ENCODE results near the gene AP1AR. TPM values are rescaled to one million over a fixed set of nuclear protein-coding genes. Genes with fewer than 3 reads are reported as not detected.

AP1AR gene
- total RNA-seq = 8.8 and 10.4 TPM in 2 replicates

GRCh38 chr4:112231779-112232713, at the start of gene AP1AR:
TSS of gene AP1AR (plus strand) at chr4:112231787. CDS start at chr4:112232092, 305 bp downstream.

GRCh38 chr4:112296949-112297880, 65.6 kb downstream of the AP1AR start, which contains the start of gene ALPK1:
TSS of gene ALPK1 (plus strand) at chr4:112297369.

Other genes starting within 250 kb of the AP1AR start
- gene FAM241A, start 86.3 kb upstream of the AP1AR start, total RNA-seq = 0.89 and 1.0 TPM in 2 replicates
- 4.8 and 5.0 TPM in 2 replicates for gene TIFA, start 54.1 kb downstream of the AP1AR start, total RNA-seq
- 9.5 and 10.4 TPM in 2 replicates for gene ALPK1, start 65.6 kb downstream of the AP1AR start, total RNA-seq

All from bronchus fibroblast of lung (primary cell).